Measurements from ENCODE around the gene WASL.
"Not testable (repeated sequence)": the region's sequence is repeated elsewhere in the genome, so short reads cannot be mapped to it uniquely, and the experiment has no call there.

WASL gene

DNA sequence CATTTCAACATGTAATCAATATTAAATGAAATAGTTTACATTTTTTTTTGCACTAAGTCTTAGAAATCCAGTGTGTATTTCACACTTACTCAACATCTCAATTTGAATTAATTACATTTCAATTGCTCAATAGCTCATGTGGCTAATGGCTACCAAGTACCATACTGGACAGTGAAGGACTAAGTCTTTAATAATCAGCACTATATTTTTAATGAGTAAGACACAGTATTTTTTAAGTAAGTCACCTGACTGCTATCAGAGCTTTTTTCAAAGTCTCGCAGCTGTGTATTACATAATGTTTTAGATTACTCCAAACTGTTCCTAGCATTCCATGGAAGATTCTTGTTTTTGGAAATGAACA, 19.6 kb downstream of the WASL start:
- DNase-seq = no peak

DNA sequence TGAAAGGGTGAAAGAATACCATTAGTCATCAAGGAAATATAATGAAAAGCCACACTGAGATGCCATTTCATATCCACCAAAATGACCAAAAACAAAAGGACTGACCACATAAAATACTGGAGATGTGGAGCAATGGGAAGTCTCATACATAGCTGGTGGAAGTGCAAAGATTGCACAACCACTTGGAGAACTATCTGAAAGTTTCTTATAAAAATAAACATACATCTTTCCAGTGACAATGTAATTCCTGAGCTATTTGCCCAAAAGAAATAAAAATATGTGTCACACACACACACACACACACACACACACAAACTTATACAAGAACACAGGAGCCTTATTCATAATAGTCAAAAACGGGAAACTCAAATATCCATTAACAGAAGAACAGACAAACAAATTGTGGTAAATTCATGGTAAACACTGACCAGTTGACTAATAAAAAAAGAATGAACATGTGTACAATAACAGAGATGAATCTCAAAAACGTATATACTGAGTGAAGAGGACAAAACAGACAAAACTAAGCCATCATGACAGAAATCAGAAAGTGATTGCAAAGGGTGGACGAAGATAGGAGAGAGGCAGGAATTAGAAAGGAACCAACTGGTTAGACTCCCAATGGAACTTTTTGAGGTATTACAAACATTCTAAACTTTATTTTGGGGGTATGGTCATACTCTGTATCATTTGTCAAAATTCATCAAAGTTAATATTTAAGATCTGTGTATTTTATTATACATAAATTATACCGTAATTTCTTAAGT, 21.5 kb downstream of the WASL start:
- no peak for DNase-seq

DNA sequence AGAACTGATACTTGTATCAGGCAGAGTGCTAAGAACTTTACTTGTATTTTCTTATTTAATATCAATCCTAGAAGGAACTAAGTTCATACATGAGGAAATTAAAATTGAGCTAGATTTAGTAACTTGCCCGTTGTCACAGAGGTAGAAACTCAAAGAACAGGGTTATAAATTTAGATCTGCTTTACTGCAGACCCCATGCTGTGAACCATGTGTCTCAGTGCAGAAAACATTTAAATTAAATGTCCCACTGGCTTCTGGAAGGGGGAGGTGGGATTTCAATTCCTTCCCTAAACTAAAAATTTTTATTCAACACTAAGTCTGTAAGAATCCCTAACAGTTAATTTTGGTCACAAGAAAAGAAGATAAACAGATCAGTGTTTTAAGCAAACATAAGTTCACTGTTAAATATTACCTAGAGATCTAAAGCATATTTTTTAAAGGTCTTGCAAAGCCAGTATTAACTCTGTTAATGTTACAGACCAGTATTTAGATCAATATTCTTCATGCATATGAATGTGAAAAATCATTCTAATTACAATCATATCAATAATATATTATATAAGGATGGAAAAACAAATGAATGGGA, 23.1 kb downstream of the WASL start:
- DNase-seq = no peak

DNA sequence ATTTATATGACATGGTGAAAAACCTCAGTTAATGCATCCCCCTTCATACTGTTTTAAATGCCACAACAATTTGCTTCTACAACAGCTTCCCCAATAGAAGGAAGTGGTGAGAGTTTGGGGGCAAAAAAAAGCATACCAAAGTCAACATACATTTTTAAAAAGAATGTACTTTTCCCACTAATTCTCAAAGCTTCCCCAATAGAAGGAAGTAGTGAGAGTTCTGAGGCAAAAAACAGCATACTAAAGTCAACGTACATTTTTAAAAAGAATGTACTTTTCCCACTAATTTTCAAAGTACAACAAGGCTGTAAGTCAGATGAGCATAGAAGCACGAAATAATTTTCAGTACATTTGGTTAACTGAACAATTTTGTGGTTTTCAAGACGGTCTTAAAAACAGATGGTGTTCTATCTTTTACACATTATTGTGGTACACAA, 24.0 kb downstream of the WASL start:
- no peak for DNase-seq

DNA sequence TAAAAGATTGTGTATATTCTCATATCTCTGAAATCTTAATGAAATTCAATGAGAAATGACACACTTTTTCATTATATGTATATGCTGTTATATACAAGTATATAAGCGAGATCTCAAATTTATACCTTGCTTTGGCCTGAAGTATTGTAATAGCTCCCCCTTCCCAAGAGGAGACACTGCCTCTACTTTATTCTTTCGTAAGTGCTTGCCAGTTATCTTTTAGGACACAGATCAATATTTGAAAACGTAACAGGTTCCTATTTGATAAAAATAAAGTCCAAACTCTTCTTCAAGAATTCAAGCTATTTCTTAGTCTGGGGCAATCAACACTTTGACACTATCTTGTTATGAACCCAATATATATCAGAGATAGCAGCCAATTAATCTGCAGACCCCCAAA, 24.9 kb downstream of the WASL start:
- DNase-seq = no peak

DNA sequence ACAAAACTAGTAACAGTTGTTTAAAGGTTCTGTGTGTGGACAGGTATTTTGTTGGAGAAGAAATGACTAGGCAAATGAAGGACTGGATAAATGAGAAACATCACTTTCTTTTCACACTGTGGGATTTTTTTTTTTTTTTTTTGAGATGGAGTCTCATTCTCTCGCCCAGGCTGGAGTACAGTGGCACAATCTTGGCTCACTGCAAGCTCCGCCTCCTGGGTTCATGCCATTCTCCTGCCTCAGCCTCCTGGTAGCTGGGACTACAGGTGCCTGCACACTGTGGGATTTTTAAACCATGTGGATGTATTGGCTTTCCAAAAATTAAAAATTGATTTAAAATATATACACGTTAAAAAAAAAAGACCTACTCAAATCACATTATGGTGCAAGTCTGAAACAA, 28.3 kb downstream of the WASL start:
- DNase-seq = not testable (repeated sequence)

DNA sequence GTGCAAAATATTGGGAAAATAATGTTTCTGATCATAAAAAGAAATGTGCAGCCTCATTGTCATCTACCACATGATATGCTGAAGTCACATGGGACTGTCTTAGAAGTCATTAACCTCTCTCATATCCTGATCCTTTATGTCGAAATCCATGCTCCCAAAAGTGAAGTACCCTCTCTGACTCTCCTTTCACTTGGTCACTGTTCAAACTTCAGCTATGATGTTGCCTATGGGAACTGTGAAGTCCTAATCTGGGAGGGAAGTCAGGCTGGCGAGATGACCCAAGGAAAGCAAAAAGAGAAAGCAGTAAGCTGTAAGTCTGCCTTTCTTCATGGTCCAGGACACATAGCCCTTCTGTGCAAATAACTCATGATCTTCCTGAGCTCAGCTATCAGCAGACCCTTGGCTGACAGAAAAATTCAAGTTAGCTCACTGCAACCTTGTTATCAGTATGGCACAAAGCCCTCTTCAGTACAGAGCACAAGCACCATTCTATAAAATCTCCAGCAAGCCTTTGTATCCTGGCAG, 29.5 kb downstream of the WASL start:
- no peak for DNase-seq

DNA sequence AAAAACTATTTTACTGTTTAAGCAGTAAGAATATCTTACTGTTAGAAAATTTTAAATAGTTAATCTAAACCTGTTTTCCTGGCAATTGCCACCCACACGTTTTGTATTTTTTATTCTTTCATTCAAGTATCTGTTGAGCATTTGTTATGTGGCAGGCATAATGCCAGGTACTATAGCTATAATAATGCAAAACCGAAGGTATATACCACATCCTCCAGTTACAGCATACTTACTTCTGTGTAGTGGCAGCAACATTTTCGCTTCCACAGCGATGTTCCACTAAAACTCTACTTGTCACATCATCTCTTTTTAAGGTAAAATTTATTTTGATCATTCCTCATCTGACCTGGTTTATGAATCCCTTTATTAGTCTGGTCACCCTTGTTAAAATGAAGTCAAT, 30.0 kb downstream of the WASL start:
- DNase-seq = no peak

DNA sequence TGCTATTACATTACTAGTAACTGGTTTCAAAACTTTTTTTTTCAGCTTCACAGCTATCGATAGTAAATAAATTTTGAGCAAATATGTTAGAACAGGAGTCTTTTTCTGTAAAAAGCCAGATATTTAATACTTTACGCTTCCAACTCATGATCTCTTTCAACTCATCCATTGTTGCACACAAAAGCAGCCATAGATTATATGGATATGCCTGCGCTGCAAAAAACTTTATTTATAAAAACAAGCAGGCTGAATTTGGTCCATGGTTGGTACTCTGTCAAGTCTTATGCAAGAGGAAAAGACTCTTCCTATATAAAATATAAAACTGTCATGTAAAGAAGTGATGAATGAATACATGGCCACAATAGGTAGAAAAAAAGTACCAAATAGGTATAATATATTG, 31.1 kb downstream of the WASL start:
- no peak for DNase-seq

DNA sequence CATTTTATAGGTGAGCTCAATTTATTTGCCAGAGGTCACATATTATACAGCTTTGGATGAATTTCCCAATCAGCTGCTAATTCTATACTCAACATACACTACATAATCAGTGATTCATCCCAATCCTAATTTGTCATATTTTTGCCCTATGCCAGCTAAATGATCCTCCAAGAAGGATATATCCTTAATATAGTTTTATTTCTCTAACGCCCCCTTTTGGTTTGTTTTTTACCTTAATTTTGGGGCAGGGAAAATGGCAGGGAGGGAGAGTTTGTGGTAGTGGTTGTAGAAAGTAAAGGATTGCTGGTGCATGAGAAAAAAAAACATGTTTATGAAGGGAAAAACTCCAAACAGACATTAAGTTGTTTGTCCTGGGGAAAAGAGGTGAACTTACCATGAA, 31.9 kb downstream of the WASL start:
- DNase-seq = no peak

DNA sequence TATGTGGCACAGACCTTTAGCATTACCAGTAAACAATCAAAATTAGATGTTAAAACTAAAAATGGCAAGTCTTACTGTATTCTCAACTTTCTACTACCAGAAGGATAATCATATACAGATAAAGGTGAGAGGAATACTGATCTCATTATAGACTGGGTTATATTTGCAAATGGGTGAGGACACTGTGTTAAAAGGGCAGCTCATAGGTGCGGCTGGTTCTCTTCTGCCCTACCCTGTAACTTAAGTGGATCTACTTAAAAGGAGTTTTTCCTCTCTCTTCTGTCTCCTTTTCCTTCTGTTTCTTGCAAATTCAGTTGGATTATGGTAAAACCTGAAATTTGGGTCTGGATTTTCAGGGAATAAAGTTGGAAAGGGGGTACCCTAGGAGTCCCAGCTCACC, 33.0 kb downstream of the WASL start:
- DNase-seq = no peak

DNA sequence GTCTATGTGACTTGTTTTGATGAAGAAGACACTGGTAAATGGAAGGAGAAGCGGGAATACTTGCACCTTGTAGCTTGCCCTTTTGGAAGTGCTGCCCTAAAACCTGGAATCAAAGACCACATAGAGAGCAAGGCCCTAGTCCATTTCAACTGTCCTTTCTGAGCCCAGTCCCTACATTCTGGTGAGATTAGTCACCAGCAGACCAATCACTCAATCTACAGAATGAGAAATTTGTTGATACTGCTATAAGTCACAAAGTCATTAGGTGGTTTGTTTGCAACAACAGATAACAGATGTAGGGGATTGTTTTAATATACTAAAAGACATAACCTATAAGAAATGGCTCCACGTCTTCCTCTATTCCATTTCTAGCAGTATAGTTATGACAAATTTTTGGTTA, 33.6 kb downstream of the WASL start:
- DNase-seq = no peak

DNA sequence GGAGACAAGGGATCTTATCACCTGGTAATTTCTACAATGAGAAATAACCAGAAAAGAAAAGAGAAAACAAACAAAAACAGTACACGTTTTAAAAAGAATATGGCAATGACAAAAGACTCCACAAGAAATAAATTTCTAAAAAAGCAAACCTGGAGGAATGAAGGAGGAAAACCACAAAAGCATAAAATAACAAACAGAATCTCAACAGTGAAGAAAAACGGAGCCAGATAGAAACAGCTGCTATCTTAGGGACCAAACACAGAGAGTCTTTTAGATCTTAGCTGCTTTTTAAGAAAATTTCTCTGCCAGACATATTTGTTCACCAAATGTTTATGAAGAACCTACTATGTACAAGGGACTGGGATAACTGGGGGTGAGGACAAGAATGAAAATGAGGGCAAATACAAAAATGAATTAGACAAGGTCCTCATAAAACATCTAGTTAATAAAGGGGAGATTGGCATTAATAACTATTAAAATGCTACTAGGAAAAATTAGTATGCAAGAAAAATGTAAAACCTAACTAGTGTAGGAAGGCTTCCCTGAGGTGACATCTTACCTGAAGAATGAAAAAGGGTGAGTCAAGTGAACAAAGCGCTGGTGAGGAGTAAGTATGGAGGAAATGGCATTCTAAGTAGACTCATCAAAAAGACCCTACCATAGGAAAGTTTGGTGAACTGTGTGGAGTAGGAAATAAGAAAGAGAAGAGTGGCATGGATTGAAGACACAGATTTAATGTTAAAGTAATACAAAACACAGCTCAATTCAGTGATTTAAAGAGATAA, 34.3 kb downstream of the WASL start:
- DNase-seq = no peak

DNA sequence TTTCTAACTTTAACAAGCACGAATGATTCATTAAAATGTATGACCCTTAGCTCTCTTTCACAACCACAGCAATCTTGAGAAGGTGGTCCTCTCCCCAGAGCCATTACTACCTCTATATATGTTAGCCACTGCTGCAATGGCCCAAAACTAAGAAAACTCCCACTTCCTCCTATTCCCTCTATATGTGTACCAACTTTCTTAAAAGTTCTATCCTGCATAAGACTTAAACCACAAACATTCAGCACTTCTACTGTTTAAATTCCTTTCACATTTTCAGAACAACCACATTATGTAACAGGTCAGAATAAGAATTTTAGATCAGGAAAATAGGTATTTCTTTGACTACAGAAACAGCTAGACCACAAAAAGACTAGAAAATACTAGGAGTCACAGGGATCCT, 36.2 kb downstream of the WASL start:
- DNase-seq = no peak

DNA sequence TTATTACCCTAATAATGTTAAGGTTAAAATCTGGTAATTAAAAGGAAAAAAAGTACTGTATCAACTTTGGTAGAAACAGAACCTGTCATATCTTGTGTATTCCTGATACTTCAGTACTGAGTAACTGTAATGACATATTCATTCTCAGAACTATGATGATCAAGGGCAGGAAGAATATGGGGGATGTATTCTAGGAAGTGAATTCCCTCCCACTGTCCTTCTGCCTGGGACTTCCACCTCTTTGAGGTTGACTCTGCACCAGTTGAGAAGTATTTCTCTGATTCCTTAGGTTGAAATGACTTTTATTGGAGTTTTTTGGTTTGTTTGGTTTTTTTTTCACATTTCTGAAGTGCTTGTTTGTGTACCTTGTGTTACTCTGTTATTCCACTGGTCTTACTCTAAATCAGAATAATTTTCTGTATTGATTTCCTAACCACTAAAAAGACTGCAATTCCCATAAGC, 36.9 kb downstream of the WASL start:
- no peak for DNase-seq

DNA sequence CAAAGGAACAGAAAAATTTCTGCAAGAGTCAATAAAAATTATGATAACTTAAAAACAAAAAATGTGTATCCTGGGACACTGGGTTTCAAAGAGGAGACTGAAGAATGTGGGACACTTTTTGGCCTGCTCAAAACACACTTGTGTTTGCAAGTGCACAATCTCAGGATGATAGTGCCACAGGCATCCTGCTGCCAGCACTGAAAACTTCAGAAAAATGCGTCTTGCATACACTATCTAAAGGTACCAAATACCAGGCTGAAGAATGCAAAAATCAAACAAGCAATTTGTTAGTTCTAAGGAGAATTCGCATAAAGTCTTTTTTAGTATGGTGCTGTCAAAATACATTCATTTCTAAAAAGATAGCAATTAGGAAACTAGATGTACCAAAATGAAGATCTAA, 38.1 kb downstream of the WASL start:
- no peak for DNase-seq

DNA sequence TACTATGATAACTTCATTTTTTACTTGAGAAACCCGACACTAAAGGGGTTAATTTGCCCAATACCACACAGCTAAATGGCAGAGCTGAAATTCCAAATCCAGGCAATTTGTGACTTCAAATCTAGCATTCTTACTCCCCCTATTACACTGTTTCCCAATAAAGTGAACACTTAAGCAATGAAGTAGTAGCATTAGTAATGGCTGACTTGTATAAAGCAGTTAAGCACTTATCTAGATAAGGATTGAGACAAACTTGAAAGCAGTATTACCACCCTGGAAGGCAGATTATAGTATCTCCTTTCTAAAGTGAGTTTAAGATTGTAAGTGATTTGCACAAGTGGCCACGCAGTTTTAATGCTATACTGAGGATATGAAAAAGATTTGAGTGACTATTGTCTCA, 39.3 kb downstream of the WASL start:
- DNase-seq = no peak

DNA sequence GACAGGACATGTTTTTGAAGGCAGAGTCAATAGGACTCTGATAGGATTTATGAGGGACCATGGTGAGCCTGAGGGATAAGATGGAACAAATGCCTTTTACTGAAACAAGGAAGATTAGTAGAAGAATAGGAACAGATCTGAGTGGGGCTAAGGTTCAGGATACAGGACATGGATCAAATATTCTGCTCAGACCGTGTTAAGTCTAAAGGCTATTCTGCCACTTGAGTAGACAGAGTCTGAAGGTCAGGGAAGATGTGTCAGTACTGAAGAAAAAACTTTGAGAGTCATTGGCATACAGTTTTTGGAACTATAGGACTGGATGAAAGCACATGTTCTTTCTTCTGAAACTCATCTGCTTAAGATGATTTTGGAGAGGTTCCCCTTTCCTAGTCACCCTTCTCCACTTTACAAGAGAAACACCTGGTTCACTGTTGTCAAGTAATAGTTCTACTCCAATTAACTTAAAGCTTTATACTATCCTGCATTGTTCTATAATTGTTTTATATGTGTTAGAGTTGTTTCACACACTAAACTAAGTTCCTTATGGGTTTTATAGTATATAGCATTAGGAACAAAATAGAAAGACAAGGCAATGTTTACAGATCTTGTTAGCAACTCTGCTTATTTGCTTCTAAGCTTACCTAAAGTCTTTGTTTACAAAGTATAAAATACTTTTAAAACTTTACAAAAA, 43.4 kb downstream of the WASL start:
- no peak for DNase-seq

DNA sequence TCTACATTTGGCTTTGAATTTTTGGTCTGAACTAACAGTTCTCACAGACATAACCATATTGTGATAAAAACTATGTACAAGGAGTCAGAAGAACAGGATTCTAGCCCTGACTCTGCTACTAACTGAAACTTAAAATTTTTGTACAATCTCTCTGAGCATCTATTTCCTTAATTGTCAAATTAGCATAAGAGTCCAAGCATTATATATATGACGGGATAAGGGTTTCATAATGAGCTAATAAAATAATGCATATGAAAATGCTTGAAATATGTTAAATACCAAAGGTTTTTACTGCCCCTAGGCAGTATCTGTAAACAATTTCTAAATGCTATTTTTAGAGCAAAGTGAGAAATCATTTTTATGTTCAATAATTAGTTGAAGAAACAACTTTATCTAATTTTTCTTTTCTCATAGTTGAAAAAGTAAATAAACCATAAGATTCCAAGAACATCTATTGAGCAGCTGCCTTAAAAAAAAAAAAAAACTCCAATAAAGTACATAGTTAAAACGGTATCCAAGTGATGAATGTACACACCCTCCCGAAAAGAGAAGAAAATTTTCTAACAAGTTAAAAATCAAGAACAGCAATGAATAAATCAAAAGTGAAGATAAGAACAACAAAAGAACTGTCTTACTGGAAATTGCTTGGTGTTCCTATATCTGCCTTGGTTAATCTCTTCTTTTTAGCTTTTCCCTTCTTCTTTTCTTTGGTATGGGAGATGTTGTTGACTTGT, 52.7 kb downstream of the WASL start:
- DNase-seq = no peak

DNA sequence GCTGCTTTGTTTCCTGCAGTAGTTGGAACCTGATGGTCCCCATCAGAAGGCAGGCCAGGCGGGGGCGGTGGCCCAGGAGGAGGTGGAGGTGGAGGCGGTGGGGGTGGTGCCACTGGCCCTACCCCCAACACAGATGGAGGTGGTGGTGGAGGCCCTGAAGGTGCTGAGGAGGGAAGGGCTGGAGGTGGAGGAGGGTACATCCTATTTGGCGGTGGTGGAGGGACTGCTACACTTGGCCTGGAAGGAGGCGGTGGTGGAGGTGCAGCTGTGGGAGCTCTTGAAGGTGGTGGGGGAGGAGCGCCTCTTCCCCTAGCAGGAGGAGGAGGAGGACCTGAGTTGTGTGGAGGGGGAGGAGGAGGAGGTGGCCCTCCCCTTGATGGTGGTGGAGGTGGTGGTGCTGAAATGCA, 56.3 kb downstream of the WASL start:
- no peak for DNase-seq

DNA sequence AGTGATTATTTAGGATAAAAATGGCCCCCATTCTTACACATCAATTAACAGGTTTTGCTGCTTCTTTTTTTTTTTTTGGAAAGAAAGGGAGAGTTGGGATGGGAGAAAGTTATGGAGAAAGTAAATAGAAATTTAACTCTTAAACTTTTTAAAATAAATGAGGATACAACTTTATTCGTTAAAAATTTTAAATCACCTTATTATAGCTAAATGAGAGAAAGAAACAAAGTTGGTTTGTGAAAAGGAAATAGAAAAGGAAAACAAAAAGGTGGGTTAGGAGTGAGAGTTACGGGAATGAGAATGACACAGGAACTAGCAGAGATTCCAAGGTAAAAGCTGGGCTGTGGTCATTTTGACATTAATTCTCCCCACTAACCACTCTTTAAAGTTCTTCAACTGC, 58.3 kb downstream of the WASL start:
- DNase-seq = no peak

DNA sequence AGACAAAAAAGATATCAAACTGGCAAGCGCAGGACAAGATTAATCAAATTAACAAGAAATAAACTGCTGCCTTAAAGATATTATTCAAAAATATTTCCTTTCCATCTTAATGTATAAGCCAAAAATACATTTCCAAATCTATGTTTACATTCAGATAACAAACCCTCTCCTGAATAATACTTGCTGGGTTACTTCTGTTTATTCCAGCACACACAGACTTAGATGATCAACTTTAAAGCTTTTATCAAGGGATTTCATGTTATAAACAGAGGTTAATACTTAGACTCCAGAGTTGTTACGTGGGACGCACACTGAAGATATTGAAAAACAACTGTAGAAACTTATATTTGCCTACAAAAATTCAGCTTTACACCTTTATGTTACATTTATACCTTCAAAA, 59.6 kb downstream of the WASL start:
- DNase-seq = no peak

DNA sequence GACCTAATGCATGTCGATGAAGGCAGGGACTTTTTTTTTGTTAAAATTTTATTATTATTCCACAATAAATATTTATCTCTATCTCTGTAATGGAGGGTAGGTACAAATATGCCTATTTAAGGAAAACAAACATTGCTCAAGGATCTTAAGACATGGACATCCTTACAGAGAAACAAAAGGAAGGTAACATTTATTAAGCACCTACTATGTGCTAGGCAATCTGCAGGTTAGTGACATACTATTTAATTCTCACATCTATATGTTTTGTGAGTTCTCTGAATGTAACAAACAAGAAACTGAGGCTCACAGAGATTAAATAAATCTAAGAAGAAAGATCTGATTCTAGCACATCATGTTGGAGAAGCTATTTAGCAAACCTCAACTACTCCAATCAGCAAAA, 61.1 kb downstream of the WASL start:
- no peak for DNase-seq
